Mammary epithelial cell (primary cell): Measurements from ENCODE around the gene TMEM200C.

Source experiments
- CTCF ChIP-seq, 2 donors: IDR thresholded peaks in 1 of 2; conservative IDR thresholded peaks in 1 of 2; 2 replicates each; pipeline ENCODE4 v1.5.1; 2011 to 2012; ENCODE audit warnings: inconsistent platforms in 2 of 2, low read length in 2 of 2, mild to moderate bottlenecking in 2 of 2, control low read depth in 1 of 2, low read depth in 1 of 2; ENCODE audit not compliant: insufficient read depth in 1 of 2; ENCODE audit errors: extremely low read depth in 1 of 2
- EZH2 ChIP-seq: IDR thresholded peaks from 2 replicates; pipeline ENCODE4 v1.6.1; 2012; ENCODE audit warnings: low read length, inconsistent platforms, borderline replicate concordance

DNA sequence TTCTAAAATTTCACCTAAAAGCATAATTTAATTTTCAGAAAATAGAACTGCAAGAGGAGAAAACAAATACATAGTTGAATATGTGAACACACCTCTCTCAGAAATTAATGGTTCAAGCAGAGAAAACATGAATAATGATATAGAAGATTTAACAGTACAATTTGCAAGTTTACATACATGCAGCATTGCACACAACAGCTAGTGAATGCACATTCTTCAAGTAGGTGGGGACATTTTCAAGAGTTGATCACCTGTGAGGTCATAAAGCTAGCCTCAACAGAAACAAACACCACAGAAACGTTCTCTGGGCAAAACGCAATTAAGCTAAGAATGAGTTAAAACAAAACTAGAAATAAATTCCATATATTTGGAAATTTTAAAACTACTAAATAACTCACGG is 38.1 kb downstream of the TMEM200C start:
- no peak for TF ChIP-seq CTCF (conservative IDR thresholded peaks at IDR 0.05 in 1 of 2, IDR thresholded peaks at IDR 0.05 in 1 of 2; ENCODE audit: extremely low read depth in 1 of 2, insufficient read depth in 1 of 2, low read depth in 1 of 2, low read length in 2 of 2)
- TF ChIP-seq EZH2: no peak
